ENCODE measurements around the gene PYCARD. TPM values are rescaled to one million over a fixed set of nuclear protein-coding genes. Genes with fewer than 3 reads are reported as not detected.
"Not testable (repeated sequence)": the region's sequence is repeated elsewhere in the genome, so short reads cannot be mapped to it uniquely, and the experiment has no call there.

The PYCARD gene
- total and polyA plus RNA-seq, 9 of the 15 experiments (the other 6 are each of a cell fraction or from before 2014, with no cell fraction given), result 1.3 to 28.4 (median 6.0) TPM

GRCh38 chr16:31196324-31197088 is 6.1 kb downstream of the PYCARD start (continued):
- peak; percentile 65 for TF ChIP-seq POLR2B (IDR thresholded peaks at IDR 0.05; ENCODE audit: low read depth, partially characterized antibody)
- TF ChIP-seq BRF1 (IDR thresholded peaks at IDR 0.05; ENCODE audit: borderline replicate concordance, extremely low read depth, insufficient read length), result no peak
- no peak for TF ChIP-seq RBM15 (IDR thresholded peaks at IDR 0.05; ENCODE audit: insufficient read depth, low read length)
- peak; percentile 72 for TF ChIP-seq SUPT5H (IDR thresholded peaks at IDR 0.05)
- TF ChIP-seq ZKSCAN8 (CRISPR knock-in tag; IDR thresholded peaks at IDR 0.05), result no peak
- TF ChIP-seq, protein P1, sequence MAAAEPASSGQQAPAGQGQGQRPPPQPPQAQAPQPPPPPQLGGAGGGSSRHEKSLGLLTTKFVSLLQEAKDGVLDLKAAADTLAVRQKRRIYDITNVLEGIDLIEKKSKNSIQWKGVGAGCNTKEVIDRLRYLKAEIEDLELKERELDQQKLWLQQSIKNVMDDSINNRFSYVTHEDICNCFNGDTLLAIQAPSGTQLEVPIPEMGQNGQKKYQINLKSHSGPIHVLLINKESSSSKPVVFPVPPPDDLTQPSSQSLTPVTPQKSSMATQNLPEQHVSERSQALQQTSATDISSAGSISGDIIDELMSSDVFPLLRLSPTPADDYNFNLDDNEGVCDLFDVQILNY (CRISPR knock-in tag; IDR thresholded peaks at IDR 0.05), result no peak
- TF ChIP-seq MGA (IDR thresholded peaks at IDR 0.05), result no peak

- Histone ChIP-seq H3K27ac (ENCODE audit: extremely low read depth, low read depth, low read length) (peak overlapping the region; percentile 10; the same call in 1 of the 3 replicates), H4K20me1 (replicated peaks; ENCODE audit: control insufficient read depth, insufficient read depth, low read length) (peaks cover 20% of the 10 kb centered on the region), H3K4me1 (replicated peaks in 1 of 2; ENCODE audit: control insufficient read depth in 2 of 2, insufficient read depth in 2 of 2, low read length in 2 of 2) (peaks cover 8 to 14% of the 10 kb centered on the region in 2 experiments; a peak in 3 of 5 replicates), H3K36me3 (ENCODE audit: control insufficient read depth, insufficient read depth, low read length) (peaks cover 62% of the 10 kb centered on the region)
- H3K9ac ChIP-seq (ENCODE audit: insufficient read depth in 1 of 2, low read depth in 2 of 2, low read length in 2 of 2); ATAC-seq; intact Hi-C loops (cut with micrococcal nuclease); BruUV-seq (replicated peaks); in situ Hi-C loops (cut with MboI); DNase-seq (ENCODE audit: extremely low read depth in 1 of 4, low spot score in 3 of 4); H3K4me3 ChIP-seq; H3K27me3 ChIP-seq (ENCODE audit: control insufficient read depth in 2 of 2, insufficient read depth in 2 of 2, low read length in 2 of 2); H3K79me2 ChIP-seq (ENCODE audit: control insufficient read depth, insufficient read depth, low read length); FAIRE-seq; H2AFZ ChIP-seq (ENCODE audit: low read depth, low read length); H3K9me3 ChIP-seq (replicated peaks; ENCODE audit: control insufficient read depth, insufficient read depth, low read depth, low read length); CTCF ChIA-PET (ENCODE audit: low intra/inter-chr PET ratio); H3K9me1 ChIP-seq (ENCODE audit: control insufficient read depth, insufficient read depth, low read length); H3K4me2 ChIP-seq (ENCODE audit: insufficient read depth, low read length): not testable (repeated sequence)
- POLR2A ChIA-PET, result interaction anchor here (0.8 to 8.2 kb wide), 7 partner anchors 12 to 258 kb away, joined by 3 to 63 read pairs (median 14); partner anchors contain the start of genes FUS, PYDC1 and TRIM72
- 99% methylated on average over 9 of the region's 11 CpGs for WGBS (ENCODE audit: insufficient coverage, low coverage, missing lambda C conversion rate)
Measured at GRCh38 chr16:31195861-31196260, 6.7 kb downstream of the PYCARD start.

All from K562 (cell line).